ENCODE measurements around the gene ZBTB7C. TPM values are rescaled to one million over a fixed set of nuclear protein-coding genes. Genes with fewer than 3 reads are reported as not detected.

ZBTB7C gene
- total RNA-seq, 1 donor from 2014 or later, result 1.1 TPM

- TF ChIP-seq, protein P1, sequence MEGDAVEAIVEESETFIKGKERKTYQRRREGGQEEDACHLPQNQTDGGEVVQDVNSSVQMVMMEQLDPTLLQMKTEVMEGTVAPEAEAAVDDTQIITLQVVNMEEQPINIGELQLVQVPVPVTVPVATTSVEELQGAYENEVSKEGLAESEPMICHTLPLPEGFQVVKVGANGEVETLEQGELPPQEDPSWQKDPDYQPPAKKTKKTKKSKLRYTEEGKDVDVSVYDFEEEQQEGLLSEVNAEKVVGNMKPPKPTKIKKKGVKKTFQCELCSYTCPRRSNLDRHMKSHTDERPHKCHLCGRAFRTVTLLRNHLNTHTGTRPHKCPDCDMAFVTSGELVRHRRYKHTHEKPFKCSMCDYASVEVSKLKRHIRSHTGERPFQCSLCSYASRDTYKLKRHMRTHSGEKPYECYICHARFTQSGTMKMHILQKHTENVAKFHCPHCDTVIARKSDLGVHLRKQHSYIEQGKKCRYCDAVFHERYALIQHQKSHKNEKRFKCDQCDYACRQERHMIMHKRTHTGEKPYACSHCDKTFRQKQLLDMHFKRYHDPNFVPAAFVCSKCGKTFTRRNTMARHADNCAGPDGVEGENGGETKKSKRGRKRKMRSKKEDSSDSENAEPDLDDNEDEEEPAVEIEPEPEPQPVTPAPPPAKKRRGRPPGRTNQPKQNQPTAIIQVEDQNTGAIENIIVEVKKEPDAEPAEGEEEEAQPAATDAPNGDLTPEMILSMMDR (IDR thresholded peaks at IDR 0.05; ENCODE audit: insufficient read depth, low read length, poor library complexity, severe bottlenecking), result no peak
- Histone ChIP-seq H3K27me3 (ENCODE audit: control insufficient read depth, insufficient read depth, low read length) (peaks cover 13% of the 10 kb centered on the region), H3K4me3 (ENCODE audit: low read depth, low read length) (no peak overlapping the region), H3K36me3 (ENCODE audit: control insufficient read depth, insufficient read depth, low read length) (no peaks in the 10 kb centered on the region)
- DNase-seq (ENCODE audit: low read depth), result no peak
Observed at GRCh38 chr18:48126240-48126639, 282.9 kb downstream of the ZBTB7C start.

GRCh38 chr18:48125724-48126123 lies 283.5 kb downstream of the ZBTB7C start:
- H3K36me3 ChIP-seq (ENCODE audit: control insufficient read depth, insufficient read depth, low read length), result no peaks in the 10 kb centered on the region
- H3K4me3 ChIP-seq (ENCODE audit: low read depth, low read length), result no peak overlapping the region
- H3K27me3 ChIP-seq (ENCODE audit: control insufficient read depth, insufficient read depth, low read length), result peaks cover 13% of the 10 kb centered on the region
- no peak for DNase-seq (ENCODE audit: low read depth)
- TF ChIP-seq, protein P1 (IDR thresholded peaks at IDR 0.05; ENCODE audit: insufficient read depth, low read length, poor library complexity, severe bottlenecking), result no peak

- Histone ChIP-seq H3K27me3 (ENCODE audit: control insufficient read depth, insufficient read depth, low read length) (peaks cover 13% of the 10 kb centered on the region), H3K36me3 (ENCODE audit: control insufficient read depth, insufficient read depth, low read length) (no peaks in the 10 kb centered on the region), H3K4me3 (ENCODE audit: low read depth, low read length) (no peak overlapping the region)
- TF ChIP-seq, protein P1 (IDR thresholded peaks at IDR 0.05; ENCODE audit: insufficient read depth, low read length, poor library complexity, severe bottlenecking), result no peak
- DNase-seq (ENCODE audit: low read depth), result no peak
Observed at GRCh38 chr18:48124857-48125626, 284.1 kb downstream of the ZBTB7C start.

DNA sequence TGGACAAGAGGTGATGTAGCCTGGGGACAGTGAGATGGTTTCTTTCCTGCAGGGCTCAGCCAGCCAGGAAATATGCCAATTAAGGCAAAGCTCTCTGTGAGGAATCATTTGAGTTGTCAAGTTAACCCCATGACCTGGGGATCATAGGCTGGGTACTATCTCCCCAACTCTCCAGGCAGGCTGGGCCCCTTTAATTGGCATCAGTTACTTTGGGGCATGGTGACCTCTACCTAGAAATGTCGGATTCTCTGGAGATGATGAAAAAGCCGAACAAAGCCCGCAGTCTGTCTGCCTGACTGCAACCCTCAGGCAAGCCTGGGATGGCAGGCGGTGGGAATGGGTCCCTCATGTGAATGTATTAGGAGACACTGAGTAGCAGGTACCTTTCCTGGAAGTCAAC lies 285.2 kb downstream of the ZBTB7C start:
- no peak for DNase-seq (ENCODE audit: low read depth)
- H3K27me3 ChIP-seq (ENCODE audit: control insufficient read depth, insufficient read depth, low read length), result peaks cover 11% of the 10 kb centered on the region
- H3K36me3 ChIP-seq (ENCODE audit: control insufficient read depth, insufficient read depth, low read length), result no peaks in the 10 kb centered on the region
- TF ChIP-seq, protein P1 (IDR thresholded peaks at IDR 0.05; ENCODE audit: insufficient read depth, low read length, poor library complexity, severe bottlenecking), result no peak
- H3K4me3 ChIP-seq (ENCODE audit: low read depth, low read length), result no peak overlapping the region

GRCh38 chr18:48123324-48123723 lies 285.9 kb downstream of the ZBTB7C start:
- peaks cover 11% of the 10 kb centered on the region for H3K27me3 ChIP-seq (ENCODE audit: control insufficient read depth, insufficient read depth, low read length)
- TF ChIP-seq, protein P1 (IDR thresholded peaks at IDR 0.05; ENCODE audit: insufficient read depth, low read length, poor library complexity, severe bottlenecking), result no peak
- no peak for DNase-seq (ENCODE audit: low read depth)
- no peak overlapping the region for H3K4me3 ChIP-seq (ENCODE audit: low read depth, low read length)
- no peaks in the 10 kb centered on the region for H3K36me3 ChIP-seq (ENCODE audit: control insufficient read depth, insufficient read depth, low read length)

- Histone ChIP-seq H3K4me3 (ENCODE audit: low read depth, low read length) (no peak overlapping the region), H3K36me3 (ENCODE audit: control insufficient read depth, insufficient read depth, low read length) (no peaks in the 10 kb centered on the region), H3K27me3 (ENCODE audit: control insufficient read depth, insufficient read depth, low read length) (peaks cover 8% of the 10 kb centered on the region)
- DNase-seq (ENCODE audit: low read depth), result no peak
- TF ChIP-seq, protein P1 (IDR thresholded peaks at IDR 0.05; ENCODE audit: insufficient read depth, low read length, poor library complexity, severe bottlenecking), result no peak
Observed at GRCh38 chr18:48122816-48123215, 286.4 kb downstream of the ZBTB7C start.

Data from kidney epithelial cell (primary cell).